ENCODE measurements around the gene SLC35A1.

DNA sequence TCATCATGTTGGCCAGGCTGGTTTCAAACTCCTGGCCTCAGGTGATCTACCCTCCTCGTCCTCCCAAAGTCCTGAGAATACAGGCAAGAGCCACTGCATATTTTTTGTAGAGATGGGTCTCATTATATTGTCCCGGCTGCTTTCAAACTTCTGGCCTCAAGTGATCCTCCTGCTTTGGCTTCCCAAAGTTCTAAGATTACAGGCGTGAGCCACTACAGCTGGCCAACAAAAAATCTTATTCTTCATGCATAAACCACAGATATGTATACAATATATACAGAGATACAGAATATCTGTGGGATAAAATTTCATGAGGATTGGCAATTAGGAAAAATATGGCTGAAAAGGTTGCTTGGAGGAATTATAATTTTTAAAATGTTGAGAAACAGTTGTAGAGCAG is 49.9 kb downstream of the SLC35A1 start:
- TF ChIP-seq CTCF (IDR thresholded peaks at IDR 0.05) (no peak), MAX (CRISPR knock-in tag; IDR thresholded peaks at IDR 0.05) (no peak), NR3C1 (CRISPR knock-in tag; conservative IDR thresholded peaks at IDR 0.05; ENCODE audit: low read depth) (no peak), CBFB (CRISPR knock-in tag; IDR thresholded peaks at IDR 0.05; ENCODE audit: low read depth) (no peak), CREB1 (CRISPR knock-in tag; IDR thresholded peaks at IDR 0.05) (no peak), CREM (CRISPR knock-in tag; IDR thresholded peaks at IDR 0.05) (no peak)
- TF ChIP-seq, protein P1, sequence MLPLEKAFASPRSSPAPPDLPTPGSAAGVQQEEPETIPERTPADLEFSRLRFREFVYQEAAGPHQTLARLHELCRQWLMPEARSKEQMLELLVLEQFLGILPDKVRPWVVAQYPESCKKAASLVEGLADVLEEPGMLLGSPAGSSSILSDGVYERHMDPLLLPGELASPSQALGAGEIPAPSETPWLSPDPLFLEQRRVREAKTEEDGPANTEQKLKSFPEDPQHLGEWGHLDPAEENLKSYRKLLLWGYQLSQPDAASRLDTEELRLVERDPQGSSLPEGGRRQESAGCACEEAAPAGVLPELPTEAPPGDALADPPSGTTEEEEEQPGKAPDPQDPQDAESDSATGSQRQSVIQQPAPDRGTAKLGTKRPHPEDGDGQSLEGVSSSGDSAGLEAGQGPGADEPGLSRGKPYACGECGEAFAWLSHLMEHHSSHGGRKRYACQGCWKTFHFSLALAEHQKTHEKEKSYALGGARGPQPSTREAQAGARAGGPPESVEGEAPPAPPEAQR (CRISPR knock-in tag; IDR thresholded peaks at IDR 0.05) = no peak
- TF ChIP-seq, protein P2, sequence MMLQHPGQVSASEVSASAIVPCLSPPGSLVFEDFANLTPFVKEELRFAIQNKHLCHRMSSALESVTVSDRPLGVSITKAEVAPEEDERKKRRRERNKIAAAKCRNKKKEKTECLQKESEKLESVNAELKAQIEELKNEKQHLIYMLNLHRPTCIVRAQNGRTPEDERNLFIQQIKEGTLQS (CRISPR knock-in tag; conservative IDR thresholded peaks at IDR 0.05) = no peak

Measured in WTC11 (cell line).